T-helper 2 cell treated with Interferon-gamma antibody and Interleukin-4, amounts not matched to agents 5 μg/mL and 100 μg/mL, for 36 hours (primary cell): Measurements from ENCODE around the gene SH2B2.
"Not testable (repeated sequence)": the region's sequence is repeated elsewhere in the genome, so short reads cannot be mapped to it uniquely, and the experiment has no call there.

Experiments
- DNase-seq: peaks from one replicate; pipeline ENCODE4 v3.0.0; 2021; ENCODE audit warnings: low spot score
- H3K27ac Mint-ChIP-seq: one replicate; pipeline ENCODE4 v1.8.0; 2021; ENCODE audit warnings: mild to moderate bottlenecking, mixed read lengths
- H3K27me3 Mint-ChIP-seq: one replicate; pipeline ENCODE4 v1.8.0; 2021; ENCODE audit warnings: low read depth, mixed read lengths
- H3K36me3 Mint-ChIP-seq: one replicate; pipeline ENCODE4 v1.8.0; 2021; ENCODE audit warnings: low read depth, mixed read lengths
- H3K4me1 Mint-ChIP-seq: one replicate; pipeline ENCODE4 v1.8.0; 2021; ENCODE audit warnings: low read depth, mixed read lengths
- H3K4me3 Mint-ChIP-seq: one replicate; pipeline ENCODE4 v1.8.0; 2022; ENCODE audit warnings: mild to moderate bottlenecking, moderate library complexity, mixed read lengths
- H3K9me3 Mint-ChIP-seq: one replicate; pipeline ENCODE4 v1.8.0; 2021; ENCODE audit warnings: mixed read lengths

The SH2B2 gene

DNA sequence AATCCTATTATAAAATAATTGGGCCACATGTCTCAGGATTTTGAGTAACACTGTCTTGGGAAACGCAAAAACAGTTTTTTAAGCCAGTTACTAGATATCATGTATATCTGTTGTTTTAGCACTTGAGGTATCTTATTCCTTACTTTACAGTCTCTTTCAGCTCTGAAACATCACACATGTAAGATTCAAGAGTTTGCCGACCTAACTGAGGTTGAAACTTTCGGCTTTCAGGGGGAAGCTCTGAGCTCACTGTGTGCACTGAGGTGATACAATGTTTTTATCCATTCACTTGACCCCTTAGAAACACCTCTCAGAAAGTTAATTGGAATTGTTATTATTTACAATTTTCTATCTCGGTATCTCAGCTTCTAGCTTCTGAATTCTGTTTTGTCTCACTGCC lies 50.8 kb downstream of the SH2B2 start:
- H3K27me3 Mint-ChIP-seq, H3K9me3 Mint-ChIP-seq, H3K4me1 Mint-ChIP-seq, H3K4me3 Mint-ChIP-seq, H3K27ac Mint-ChIP-seq, H3K36me3 Mint-ChIP-seq, DNase-seq: not testable (repeated sequence)

DNA sequence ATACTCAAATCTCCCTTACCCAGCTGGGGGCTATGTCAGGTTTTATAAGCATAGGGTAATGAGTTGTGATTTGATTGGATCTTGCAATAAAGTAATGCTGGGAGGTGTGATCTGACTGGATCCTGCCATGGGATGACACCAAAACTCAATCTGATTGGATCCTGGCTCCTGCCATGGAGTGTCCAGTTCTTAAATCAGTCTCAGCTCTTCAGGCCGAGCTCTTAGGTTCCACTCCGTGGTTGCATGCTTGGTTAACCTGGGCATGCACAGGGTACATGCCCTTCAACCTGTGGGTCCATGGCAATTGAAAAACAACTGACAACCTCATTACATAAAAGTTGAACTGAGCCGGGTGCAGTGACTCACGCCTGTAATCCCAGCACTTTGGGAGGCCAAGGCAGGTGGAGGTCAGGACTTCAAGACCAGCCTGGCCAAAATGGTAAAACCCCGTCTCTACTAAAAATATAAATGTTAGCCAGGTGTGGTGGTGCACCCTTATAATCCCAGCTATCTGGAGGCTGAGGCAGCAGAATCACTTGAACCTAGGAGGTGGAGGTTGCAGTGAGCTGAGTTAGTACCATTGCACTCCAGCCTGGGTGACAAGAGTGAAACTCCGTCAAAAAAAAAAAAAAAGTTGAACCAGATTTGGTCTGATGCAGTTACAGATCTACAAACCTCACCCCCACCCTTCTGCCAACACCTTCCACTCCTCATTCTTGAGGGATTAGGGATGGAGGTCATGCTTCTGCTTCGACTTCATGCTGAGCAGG lies 54.1 kb downstream of the SH2B2 start:
- H3K27ac Mint-ChIP-seq, DNase-seq, H3K27me3 Mint-ChIP-seq, H3K4me1 Mint-ChIP-seq, H3K36me3 Mint-ChIP-seq, H3K4me3 Mint-ChIP-seq, H3K9me3 Mint-ChIP-seq: not testable (repeated sequence)

DNA sequence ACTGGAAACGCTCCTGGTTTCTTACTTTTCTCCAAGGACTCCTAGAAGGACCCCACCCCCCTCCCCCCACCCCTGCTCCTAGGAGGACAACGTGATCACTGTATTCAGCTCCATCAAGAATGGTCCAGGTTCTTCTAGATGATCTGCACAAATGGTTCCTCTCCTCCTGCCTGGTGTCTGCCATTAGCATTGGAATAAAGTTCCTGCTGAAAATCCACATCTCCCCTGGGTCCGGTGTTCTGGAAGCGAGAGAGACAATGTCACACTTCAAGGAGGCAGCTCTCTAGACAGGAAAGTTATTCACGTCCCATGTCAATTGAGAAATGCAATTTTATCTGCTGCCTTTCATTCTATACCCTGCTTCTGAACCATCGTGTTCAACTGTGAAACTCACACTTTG lies 60.3 kb downstream of the SH2B2 start:
- not testable (repeated sequence) for H3K36me3 Mint-ChIP-seq, H3K27ac Mint-ChIP-seq, H3K27me3 Mint-ChIP-seq, DNase-seq, H3K4me1 Mint-ChIP-seq, H3K9me3 Mint-ChIP-seq, H3K4me3 Mint-ChIP-seq

DNA sequence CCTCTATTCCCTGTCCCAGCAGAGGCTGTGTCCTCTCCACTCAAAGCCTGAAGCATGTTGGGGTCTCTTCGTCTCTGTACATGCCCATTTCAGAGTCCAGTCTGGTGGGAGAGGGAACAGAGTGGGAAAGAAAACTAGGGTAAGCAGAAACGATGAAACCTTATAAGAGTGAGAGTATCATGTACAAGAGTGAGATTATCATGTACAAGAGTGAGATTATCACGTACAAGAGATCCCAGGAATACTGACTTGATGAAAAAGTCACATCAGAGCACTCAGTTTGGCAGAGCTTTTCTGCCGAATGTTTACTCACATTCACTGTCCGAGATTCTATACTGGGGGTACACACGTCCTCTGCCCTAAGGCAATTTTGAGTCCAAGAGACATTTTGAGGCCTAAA lies 69.7 kb downstream of the SH2B2 start, which contains the start of gene SPDYE6:
Gene SPDYE6 (minus strand): TSS at position 101 of the 400 bp plus-strand sequence. CDS start 421 bp downstream, outside the sequence.
- H3K27ac Mint-ChIP-seq, H3K9me3 Mint-ChIP-seq, H3K4me3 Mint-ChIP-seq, H3K4me1 Mint-ChIP-seq, H3K36me3 Mint-ChIP-seq, DNase-seq, H3K27me3 Mint-ChIP-seq: not testable (repeated sequence)

DNA sequence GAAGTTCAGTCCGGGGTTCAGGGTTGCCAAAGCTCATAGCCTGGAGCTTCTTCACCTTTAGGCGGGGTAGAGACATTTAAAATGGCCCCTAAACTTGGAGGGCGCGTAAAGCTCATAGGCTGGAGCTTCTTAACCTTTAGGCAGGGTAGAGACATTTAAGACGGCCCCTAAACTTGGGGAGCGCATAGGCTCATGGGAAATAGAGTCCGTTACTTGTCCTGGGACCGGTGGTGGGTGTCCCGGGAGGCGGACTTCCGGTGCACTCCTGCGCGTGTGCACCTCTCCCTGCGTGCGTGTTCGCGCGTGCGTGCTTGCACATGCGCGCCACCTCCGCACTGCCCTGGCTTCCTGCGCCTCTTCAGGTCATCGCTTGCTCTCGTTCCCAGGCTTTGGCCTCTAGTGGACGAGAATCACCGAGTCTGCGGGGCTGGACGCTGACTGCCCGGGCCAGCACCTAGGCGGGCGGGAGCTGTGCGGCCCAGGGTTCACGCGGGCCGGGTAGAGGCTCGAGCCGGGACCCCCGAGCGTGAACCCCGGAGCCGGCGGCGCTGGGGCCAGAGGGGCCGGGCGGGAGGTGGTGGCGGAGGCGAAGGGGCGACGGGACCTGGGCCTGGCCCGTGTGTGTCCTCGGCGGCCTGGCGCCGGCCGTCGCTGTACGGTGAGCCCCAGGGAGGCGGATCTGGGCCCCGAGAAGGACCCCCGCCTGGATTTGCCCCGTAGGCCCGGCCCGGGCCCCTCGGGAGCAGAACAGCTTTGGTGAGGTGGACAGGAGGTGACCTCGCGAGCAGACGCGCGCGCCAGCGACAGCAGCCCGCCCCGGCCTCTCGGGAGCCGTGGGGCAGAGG lies 77.1 kb downstream of the SH2B2 start:
- not testable (repeated sequence) for H3K4me1 Mint-ChIP-seq, H3K27me3 Mint-ChIP-seq, H3K9me3 Mint-ChIP-seq
- H3K27ac Mint-ChIP-seq: peak overlapping the region; percentile 85
- DNase-seq: peak; percentile 96
- H3K36me3 Mint-ChIP-seq: peaks cover 18% of the 10 kb centered on the region
- peak overlapping the region; percentile 91 for H3K4me3 Mint-ChIP-seq

DNA sequence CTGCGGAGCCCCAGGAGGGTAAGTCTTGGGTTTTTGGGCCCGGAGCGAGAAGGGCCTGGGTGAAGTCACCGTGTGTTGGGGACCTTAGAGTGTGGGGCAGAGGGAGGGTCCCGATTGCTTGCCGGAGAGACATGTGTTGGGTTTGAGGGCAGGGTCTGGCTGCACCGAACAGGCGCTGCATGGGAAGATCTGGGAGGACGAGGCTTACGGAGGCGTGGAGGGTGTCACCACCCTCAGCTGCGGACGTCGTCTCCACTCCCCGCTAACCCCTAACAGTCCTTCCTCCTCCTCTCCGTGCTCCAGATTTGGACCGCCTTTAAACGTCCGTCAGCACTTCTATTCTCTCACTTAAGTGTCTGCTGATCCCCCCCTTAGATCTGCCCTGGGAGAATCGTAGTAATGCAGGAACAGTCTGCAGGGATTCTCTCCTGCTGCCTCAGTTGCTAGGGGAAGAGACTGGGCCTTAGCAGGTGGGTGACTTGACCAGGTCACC lies 77.8 kb downstream of the SH2B2 start:
- Mint-ChIP-seq H3K4me3 (peak overlapping the region; percentile 91), H3K36me3 (peaks cover 18% of the 10 kb centered on the region), H3K27ac (peak overlapping the region; percentile 85)
- not testable (repeated sequence) for H3K9me3 Mint-ChIP-seq, H3K4me1 Mint-ChIP-seq, H3K27me3 Mint-ChIP-seq
- DNase-seq: peak; percentile 8

DNA sequence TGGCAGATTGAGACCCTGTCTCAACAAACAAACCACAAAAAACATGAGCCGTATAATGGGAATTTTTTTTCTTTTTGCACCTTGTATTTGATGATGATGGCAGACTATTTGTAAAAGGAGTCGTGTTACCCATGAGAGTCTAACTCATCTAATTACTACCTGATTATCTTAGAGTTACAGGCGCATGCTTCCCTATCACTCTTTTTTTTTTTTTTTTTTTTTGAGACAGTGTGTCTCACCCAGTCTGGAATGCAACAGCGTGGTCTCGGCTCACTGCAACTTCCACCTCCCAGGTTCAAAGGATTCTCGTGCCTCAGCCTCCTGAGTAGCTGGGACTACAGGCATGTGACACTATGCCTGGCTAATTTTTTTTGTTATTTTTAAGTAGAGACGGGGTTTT lies 78.7 kb downstream of the SH2B2 start:
- H3K27me3 Mint-ChIP-seq, H3K9me3 Mint-ChIP-seq, H3K4me1 Mint-ChIP-seq, DNase-seq, H3K27ac Mint-ChIP-seq: not testable (repeated sequence)
- Mint-ChIP-seq H3K4me3 (peak overlapping the region; percentile 91), H3K36me3 (peaks cover 25% of the 10 kb centered on the region)

DNA sequence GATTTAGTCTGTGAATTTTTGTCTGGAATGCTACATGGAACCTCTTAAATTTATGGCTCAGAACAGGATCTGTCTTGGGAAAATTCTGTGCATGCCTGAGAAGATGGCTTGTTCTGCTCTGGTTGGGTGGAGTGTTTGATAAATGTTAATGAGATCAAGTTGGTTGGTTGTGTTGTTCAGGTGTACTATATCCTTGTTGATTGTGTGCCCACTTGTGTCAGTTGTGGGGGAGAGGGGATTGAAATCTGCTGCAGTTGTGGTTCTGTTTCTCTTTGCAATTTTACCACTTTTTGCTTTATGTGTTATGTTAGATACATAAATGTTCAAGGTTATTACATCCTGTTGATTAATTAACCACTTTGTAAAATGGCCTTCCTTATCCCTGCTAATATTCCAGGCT lies 83.4 kb downstream of the SH2B2 start:
- not testable (repeated sequence) for H3K27ac Mint-ChIP-seq, H3K27me3 Mint-ChIP-seq, H3K4me3 Mint-ChIP-seq, H3K4me1 Mint-ChIP-seq, H3K9me3 Mint-ChIP-seq, DNase-seq
- peaks cover 44% of the 10 kb centered on the region for H3K36me3 Mint-ChIP-seq
